ENCODE results near the gene C12orf42. TPM values are rescaled to one million over a fixed set of nuclear protein-coding genes. Genes with fewer than 3 reads are reported as not detected.

The C12orf42 gene
- not detected in 2 replicates for total RNA-seq (2014; rRNA removed; shearing (Covaris generic))

DNA sequence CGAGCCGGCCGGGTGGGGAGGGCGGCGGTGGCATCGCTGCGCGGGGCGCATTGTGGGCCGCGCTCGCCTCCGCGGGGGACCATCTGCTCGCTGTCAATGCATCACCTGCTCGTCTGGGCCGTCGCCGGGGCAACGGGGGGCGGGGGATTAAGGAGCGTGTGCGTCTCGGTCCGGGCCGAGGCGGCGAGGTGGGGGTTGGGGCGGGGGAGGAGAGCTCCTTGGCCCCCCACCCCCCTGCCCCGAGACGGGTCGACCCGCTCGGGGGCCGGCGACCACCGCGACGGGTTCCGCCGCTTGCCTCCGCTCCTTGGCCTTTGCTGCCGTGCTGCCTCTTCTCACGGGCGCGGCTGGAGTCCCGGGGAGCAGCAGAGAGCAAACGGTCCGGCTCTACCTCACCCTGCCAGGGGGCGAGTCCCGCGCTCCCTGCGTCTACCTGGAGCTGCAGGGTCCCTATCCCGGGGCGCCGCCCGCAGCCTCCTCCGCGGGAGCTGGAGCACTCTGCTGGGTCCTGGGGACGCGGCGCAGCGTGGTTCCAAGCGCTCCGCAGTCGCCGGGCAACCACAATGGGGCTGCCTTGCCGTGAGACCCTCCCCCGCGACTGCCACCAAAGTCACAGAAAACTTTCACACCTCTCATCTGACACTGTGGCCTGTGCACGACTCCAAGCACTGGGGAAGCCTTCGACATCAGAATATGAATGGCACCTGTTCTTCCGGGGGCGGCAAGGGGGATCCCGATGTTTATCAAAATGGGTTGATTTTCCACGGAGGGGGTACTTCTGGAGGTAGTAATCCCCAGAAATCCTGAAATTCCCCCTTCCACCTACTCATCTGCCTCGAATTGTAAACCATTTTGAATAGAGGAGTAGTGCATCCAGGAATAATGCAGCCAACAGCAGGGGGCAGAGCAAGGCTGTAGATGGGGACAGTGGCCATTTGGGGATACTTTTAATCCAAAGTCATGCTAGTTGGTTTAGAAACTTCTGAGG is at the start of gene C12orf42:
Gene C12orf42 (minus strand): TSS at position 500 of the 988 bp plus-strand sequence. CDS start 17,542 bp downstream, outside the sequence.

Other genes with a start within 250 kb of the C12orf42 start
- gene STAB2, start 91.3 kb upstream of the C12orf42 start, total RNA-seq (2014; rRNA removed; shearing (Covaris generic)) = not detected in 2 replicates